Vagina (tissue), 2 donors: ENCODE measurements around the gene EP400.

Experiments used
- POLR2AphosphoS5 ChIP-seq, 2 donors: sonication (generic); formaldehyde crosslinking; IDR thresholded peaks; one replicate each; pipeline ENCODE4 v1.9.0; 2017; ENCODE audit warnings: antibody characterized with exemption in 2 of 2, mild to moderate bottlenecking in 2 of 2, low read depth in 1 of 2; ENCODE audit not compliant: insufficient read depth in 1 of 2
- TF ChIP-seq, protein P1 (sequence below), 3 experiments: fragments of 450-650 bp in 2 of 3; fragments of 200-600 bp in 1 of 3; sonication (generic) in 1 of 3; IDR thresholded peaks; one replicate each; pipeline ENCODE4 v1.5.1; 2017 to 2019; ENCODE audit warnings: antibody characterized with exemption in 3 of 3, mild to moderate bottlenecking in 2 of 3, moderate library complexity in 2 of 3

DNA sequence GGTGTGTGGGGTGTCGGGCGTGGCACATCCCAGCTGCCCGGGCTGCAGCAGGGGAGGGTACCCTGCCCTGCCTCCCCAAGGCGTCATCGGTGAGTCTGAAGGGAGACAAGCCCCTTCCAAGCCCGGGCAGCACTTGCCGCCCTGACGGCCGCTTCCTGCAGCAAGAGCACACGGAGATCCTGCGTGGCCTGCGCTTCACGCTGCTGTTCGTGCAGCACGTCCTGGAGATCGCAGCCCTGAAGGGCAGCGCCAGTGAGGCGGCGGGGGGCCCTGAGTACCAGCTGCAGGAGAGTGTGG, 30.7 kb upstream of the EP400 start:
- TF ChIP-seq, protein P1, sequence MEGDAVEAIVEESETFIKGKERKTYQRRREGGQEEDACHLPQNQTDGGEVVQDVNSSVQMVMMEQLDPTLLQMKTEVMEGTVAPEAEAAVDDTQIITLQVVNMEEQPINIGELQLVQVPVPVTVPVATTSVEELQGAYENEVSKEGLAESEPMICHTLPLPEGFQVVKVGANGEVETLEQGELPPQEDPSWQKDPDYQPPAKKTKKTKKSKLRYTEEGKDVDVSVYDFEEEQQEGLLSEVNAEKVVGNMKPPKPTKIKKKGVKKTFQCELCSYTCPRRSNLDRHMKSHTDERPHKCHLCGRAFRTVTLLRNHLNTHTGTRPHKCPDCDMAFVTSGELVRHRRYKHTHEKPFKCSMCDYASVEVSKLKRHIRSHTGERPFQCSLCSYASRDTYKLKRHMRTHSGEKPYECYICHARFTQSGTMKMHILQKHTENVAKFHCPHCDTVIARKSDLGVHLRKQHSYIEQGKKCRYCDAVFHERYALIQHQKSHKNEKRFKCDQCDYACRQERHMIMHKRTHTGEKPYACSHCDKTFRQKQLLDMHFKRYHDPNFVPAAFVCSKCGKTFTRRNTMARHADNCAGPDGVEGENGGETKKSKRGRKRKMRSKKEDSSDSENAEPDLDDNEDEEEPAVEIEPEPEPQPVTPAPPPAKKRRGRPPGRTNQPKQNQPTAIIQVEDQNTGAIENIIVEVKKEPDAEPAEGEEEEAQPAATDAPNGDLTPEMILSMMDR (IDR thresholded peaks at IDR 0.05) = no peak
- no peak for TF ChIP-seq POLR2AphosphoS5 (IDR thresholded peaks at IDR 0.05; ENCODE audit: insufficient read depth in 1 of 2, low read depth in 1 of 2)
